ENCODE data around the gene UBL3.

The UBL3 gene

GRCh38 chr13:29749401-29750182 is 100.8 kb downstream of the UBL3 start:
- no peak for TF ChIP-seq GATA2 (IDR thresholded peaks at IDR 0.05; ENCODE audit: low read depth, low read length)
- no peak for TF ChIP-seq GATA3 (IDR thresholded peaks at IDR 0.05; ENCODE audit: low read depth, low read length)

GRCh38 chr13:29748097-29748496 is 102.3 kb downstream of the UBL3 start:
- no peak for TF ChIP-seq GATA2 (IDR thresholded peaks at IDR 0.05; ENCODE audit: low read depth, low read length)
- TF ChIP-seq GATA3 (IDR thresholded peaks at IDR 0.05; ENCODE audit: low read depth, low read length) = no peak

GRCh38 chr13:29746148-29746677 is 104.2 kb downstream of the UBL3 start:
- TF ChIP-seq GATA3 (IDR thresholded peaks at IDR 0.05; ENCODE audit: low read depth, low read length) (no peak), GATA2 (IDR thresholded peaks at IDR 0.05; ENCODE audit: low read depth, low read length) (no peak)

GRCh38 chr13:29745704-29746103 is 104.7 kb downstream of the UBL3 start:
- TF ChIP-seq GATA3 (IDR thresholded peaks at IDR 0.05; ENCODE audit: low read depth, low read length) = no peak

- no peak for TF ChIP-seq GATA2 (IDR thresholded peaks at IDR 0.05; ENCODE audit: low read depth, low read length)
- TF ChIP-seq GATA3 (IDR thresholded peaks at IDR 0.05; ENCODE audit: low read depth, low read length) = no peak
Observed at GRCh38 chr13:29743201-29743786, 107.1 kb downstream of the UBL3 start.

- TF ChIP-seq GATA3 (IDR thresholded peaks at IDR 0.05; ENCODE audit: low read depth, low read length) = no peak
- no peak for TF ChIP-seq GATA2 (IDR thresholded peaks at IDR 0.05; ENCODE audit: low read depth, low read length)
Observed at GRCh38 chr13:29740961-29741360, 109.5 kb downstream of the UBL3 start.

- TF ChIP-seq GATA3 (IDR thresholded peaks at IDR 0.05; ENCODE audit: low read depth, low read length) (no peak), GATA2 (IDR thresholded peaks at IDR 0.05; ENCODE audit: low read depth, low read length) (no peak)
Observed at GRCh38 chr13:29737061-29737460, 113.4 kb downstream of the UBL3 start.

GRCh38 chr13:29733147-29733611 is 117.2 kb downstream of the UBL3 start:
- TF ChIP-seq GATA2 (IDR thresholded peaks at IDR 0.05; ENCODE audit: low read depth, low read length) = no peak
- TF ChIP-seq GATA3 (IDR thresholded peaks at IDR 0.05; ENCODE audit: low read depth, low read length) = no peak

- TF ChIP-seq GATA2 (IDR thresholded peaks at IDR 0.05; ENCODE audit: low read depth, low read length) = no peak
- no peak for TF ChIP-seq GATA3 (IDR thresholded peaks at IDR 0.05; ENCODE audit: low read depth, low read length)
Observed at GRCh38 chr13:29730253-29730652, 120.2 kb downstream of the UBL3 start.

- TF ChIP-seq GATA2 (IDR thresholded peaks at IDR 0.05; ENCODE audit: low read depth, low read length) = no peak
- no peak for TF ChIP-seq GATA3 (IDR thresholded peaks at IDR 0.05; ENCODE audit: low read depth, low read length)
Observed at GRCh38 chr13:29722415-29722814, 128.0 kb downstream of the UBL3 start.

- TF ChIP-seq GATA3 (IDR thresholded peaks at IDR 0.05; ENCODE audit: low read depth, low read length) (no peak), GATA2 (IDR thresholded peaks at IDR 0.05; ENCODE audit: low read depth, low read length) (no peak)
Observed at GRCh38 chr13:29721766-29722165, 128.7 kb downstream of the UBL3 start.

GRCh38 chr13:29718694-29719093 is 131.7 kb downstream of the UBL3 start:
- no peak for TF ChIP-seq GATA2 (IDR thresholded peaks at IDR 0.05; ENCODE audit: low read depth, low read length)
- TF ChIP-seq GATA3 (IDR thresholded peaks at IDR 0.05; ENCODE audit: low read depth, low read length) = no peak

GRCh38 chr13:29716493-29716892 is 133.9 kb downstream of the UBL3 start:
- TF ChIP-seq GATA3 (IDR thresholded peaks at IDR 0.05; ENCODE audit: low read depth, low read length) (no peak), GATA2 (IDR thresholded peaks at IDR 0.05; ENCODE audit: low read depth, low read length) (no peak)

All from SH-SY5Y (cell line).